Stimulated activated effector memory CD8-positive, alpha-beta T cell treated with anti-CD3 and anti-CD28 coated beads, Interleukin-12 subunit alpha, Interleukin-12 subunit beta, amount 100 ng/mL, for 72 hours (primary cell): Measurements from ENCODE around the gene FNDC11.
"Not testable (repeated sequence)": the region's sequence is repeated elsewhere in the genome, so short reads cannot be mapped to it uniquely, and the experiment has no call there.

Source experiments
- ATAC-seq: fragments of 150-1000 bp; cut with Tn5 transposase; 2 replicates; pipeline ENCODE4 v1.10.0; 2021
- DNase-seq, 2 donors: peaks; one replicate each; pipeline ENCODE4 v3.0.0; 2021 to 2022; ENCODE audit warnings: low spot score in 2 of 2
- H3K27ac Mint-ChIP-seq: one replicate; pipeline ENCODE4 v1.8.0; 2022; ENCODE audit warnings: mild to moderate bottlenecking, mixed read lengths
- H3K36me3 Mint-ChIP-seq: one replicate; pipeline ENCODE4 v1.8.0; 2022; ENCODE audit warnings: mild to moderate bottlenecking, mixed read lengths
- H3K4me1 Mint-ChIP-seq: one replicate; pipeline ENCODE4 v1.8.0; 2022; ENCODE audit warnings: mixed read lengths
- H3K4me3 Mint-ChIP-seq: one replicate; pipeline ENCODE4 v1.8.0; 2022; ENCODE audit warnings: mild to moderate bottlenecking, mixed read lengths
- H3K9me3 Mint-ChIP-seq: one replicate; pipeline ENCODE4 v1.8.0; 2022; ENCODE audit warnings: mixed read lengths

FNDC11 gene

GRCh38 chr20:63553251-63553932 lies 567 bp upstream of the FNDC11 start:
- DNase-seq (peak; percentile 92 to 93), ATAC-seq (peak; percentile 68)
- peak overlapping the region; percentile 65 for H3K4me3 Mint-ChIP-seq
- peaks cover 10% of the 10 kb centered on the region for H3K36me3 Mint-ChIP-seq
- peak overlapping the region; percentile 81 for H3K27ac Mint-ChIP-seq
- peaks cover 18% of the 10 kb centered on the region for H3K4me1 Mint-ChIP-seq
- H3K9me3 Mint-ChIP-seq = no peaks in the 10 kb centered on the region

- Mint-ChIP-seq H3K4me3 (peak overlapping the region; percentile 65), H3K27ac (peak overlapping the region; percentile 81), H3K4me1 (peaks cover 14% of the 10 kb centered on the region), H3K9me3 (no peaks in the 10 kb centered on the region), H3K36me3 (peaks cover 10% of the 10 kb centered on the region)
- ATAC-seq = no peak
- no peak for DNase-seq
Observed at GRCh38 chr20:63554361-63555278, 661 bp downstream of the FNDC11 start.

- no peak for ATAC-seq
- Mint-ChIP-seq H3K4me3 (no peak overlapping the region), H3K27ac (no peak overlapping the region)
Observed at GRCh38 chr20:63555661-63556381, 1.9 kb downstream of the FNDC11 start.

GRCh38 chr20:63556873-63557478 lies 3.0 kb downstream of the FNDC11 start:
- ATAC-seq (no peak), DNase-seq (no peak)
- H3K9me3 Mint-ChIP-seq = no peaks in the 10 kb centered on the region
- H3K36me3 Mint-ChIP-seq = peaks cover 17% of the 10 kb centered on the region
- no peak overlapping the region for H3K4me3 Mint-ChIP-seq
- no peak overlapping the region for H3K27ac Mint-ChIP-seq
- peaks cover 17% of the 10 kb centered on the region for H3K4me1 Mint-ChIP-seq

More at GRCh38 chr20:63555661-63556381, 1.9 kb downstream of the FNDC11 start:
- Mint-ChIP-seq H3K4me1 (peaks cover 17% of the 10 kb centered on the region), H3K36me3 (peaks cover 17% of the 10 kb centered on the region), H3K9me3 (no peaks in the 10 kb centered on the region)
- no peak for DNase-seq

- Mint-ChIP-seq H3K36me3 (peaks cover 14% of the 10 kb centered on the region), H3K27ac (no peak overlapping the region), H3K9me3 (no peaks in the 10 kb centered on the region), H3K4me1 (peaks cover 12% of the 10 kb centered on the region), H3K4me3 (no peak overlapping the region)
- DNase-seq (no peak), ATAC-seq (no peak)
Observed at GRCh38 chr20:63557481-63557891, 3.5 kb downstream of the FNDC11 start.

- ATAC-seq = no peak
- Mint-ChIP-seq H3K36me3 (peaks cover 8% of the 10 kb centered on the region), H3K4me3 (no peak overlapping the region), H3K9me3 (no peaks in the 10 kb centered on the region), H3K4me1 (peaks cover 5% of the 10 kb centered on the region), H3K27ac (no peak overlapping the region)
- no peak for DNase-seq
Observed at GRCh38 chr20:63558804-63559484, 5.0 kb downstream of the FNDC11 start.

- DNase-seq, H3K9me3 Mint-ChIP-seq, ATAC-seq: not testable (repeated sequence)
Observed at GRCh38 chr20:63559485-63560332, 5.8 kb downstream of the FNDC11 start.

GRCh38 chr20:63560333-63560805 lies 6.4 kb downstream of the FNDC11 start:
- DNase-seq (no peak), ATAC-seq (no peak)
- peaks cover 8% of the 10 kb centered on the region for H3K36me3 Mint-ChIP-seq
- no peak overlapping the region for H3K4me3 Mint-ChIP-seq
- H3K9me3 Mint-ChIP-seq = no peaks in the 10 kb centered on the region
- peaks cover 5% of the 10 kb centered on the region for H3K4me1 Mint-ChIP-seq
- H3K27ac Mint-ChIP-seq = no peak overlapping the region

More at GRCh38 chr20:63559485-63560332, 5.8 kb downstream of the FNDC11 start:
- not testable (repeated sequence) for H3K4me1 Mint-ChIP-seq, H3K36me3 Mint-ChIP-seq, H3K27ac Mint-ChIP-seq, H3K4me3 Mint-ChIP-seq

- no peak overlapping the region for H3K4me3 Mint-ChIP-seq
- H3K4me1 Mint-ChIP-seq = peaks cover 5% of the 10 kb centered on the region
- DNase-seq (no peak), ATAC-seq (no peak)
- no peaks in the 10 kb centered on the region for H3K9me3 Mint-ChIP-seq
- H3K27ac Mint-ChIP-seq = no peak overlapping the region
- H3K36me3 Mint-ChIP-seq = peaks cover 14% of the 10 kb centered on the region
Observed at GRCh38 chr20:63560856-63561609, 7.1 kb downstream of the FNDC11 start.

- no peak for DNase-seq
- Mint-ChIP-seq H3K36me3 (peaks cover 14% of the 10 kb centered on the region), H3K27ac (no peak overlapping the region), H3K4me3 (no peak overlapping the region), H3K4me1 (peaks cover 5% of the 10 kb centered on the region), H3K9me3 (no peaks in the 10 kb centered on the region)
- ATAC-seq = no peak
Observed at GRCh38 chr20:63561624-63562396, 7.9 kb downstream of the FNDC11 start.

GRCh38 chr20:63562461-63563224 lies 8.7 kb downstream of the FNDC11 start:
- DNase-seq = no peak
- peaks cover 16% of the 10 kb centered on the region for H3K36me3 Mint-ChIP-seq
- H3K4me1 Mint-ChIP-seq = peaks cover 13% of the 10 kb centered on the region
- H3K9me3 Mint-ChIP-seq = no peaks in the 10 kb centered on the region
- no peak overlapping the region for H3K27ac Mint-ChIP-seq
- H3K4me3 Mint-ChIP-seq = no peak overlapping the region
- ATAC-seq = no peak
